NCI-H748 (cell line): ENCODE data around the gene ATXN10.
"Not testable (repeated sequence)": the region's sequence is repeated elsewhere in the genome, so short reads cannot be mapped to it uniquely, and the experiment has no call there.

Source experiments
- DNase-seq: peaks from one replicate; lab custom pipeline; 2025; ENCODE audit not compliant: unreplicated experiment; lab: John Stamatoyannopoulos, UW

Gene ATXN10

GRCh38 chr22:45671783-45672563 lies at the start of gene ATXN10:
ATXN10 (plus strand) TSS chr22:45671834; CDS start chr22:45672064, 230 bp downstream.
- peak; percentile 83 for DNase-seq

- no peak for DNase-seq
Measured at GRCh38 chr22:45621836-45622600, 49.6 kb upstream of the ATXN10 start.

- DNase-seq: not testable (repeated sequence)
Measured at GRCh38 chr22:45623464-45624145, 48.0 kb upstream of the ATXN10 start.

GRCh38 chr22:45626198-45626651 lies 45.4 kb upstream of the ATXN10 start:
- DNase-seq: peak; percentile 18

GRCh38 chr22:45627489-45628233 lies 44.0 kb upstream of the ATXN10 start:
- no peak for DNase-seq

- DNase-seq: no peak
Measured at GRCh38 chr22:45628515-45628914, 43.1 kb upstream of the ATXN10 start.

GRCh38 chr22:45629469-45630089 lies 42.1 kb upstream of the ATXN10 start:
- peak; percentile 78 for DNase-seq

GRCh38 chr22:45630436-45630835 lies 41.2 kb upstream of the ATXN10 start:
- no peak for DNase-seq

GRCh38 chr22:45631140-45631840 lies 40.3 kb upstream of the ATXN10 start:
- no peak for DNase-seq

GRCh38 chr22:45631841-45632238 lies 39.8 kb upstream of the ATXN10 start:
- DNase-seq: no peak

- no peak for DNase-seq
Measured at GRCh38 chr22:45632791-45633515, 38.7 kb upstream of the ATXN10 start.

- DNase-seq: no peak
Measured at GRCh38 chr22:45636683-45637082, 35.0 kb upstream of the ATXN10 start.

GRCh38 chr22:45638197-45638596 lies 33.4 kb upstream of the ATXN10 start:
- no peak for DNase-seq

- DNase-seq: no peak
Measured at GRCh38 chr22:45638834-45639746, 32.5 kb upstream of the ATXN10 start.

GRCh38 chr22:45639747-45640102 lies 31.9 kb upstream of the ATXN10 start:
- no peak for DNase-seq

GRCh38 chr22:45640291-45640940 lies 31.2 kb upstream of the ATXN10 start:
- no peak for DNase-seq

- DNase-seq: no peak
Measured at GRCh38 chr22:45640941-45641621, 30.6 kb upstream of the ATXN10 start.
